GM12878 (cell line): ENCODE data around the gene TMEM128. TPM values are rescaled to one million over a fixed set of nuclear protein-coding genes. Genes with fewer than 3 reads are reported as not detected.

Experiments
- BHLHE40 ChIP-seq, 2 experiments: fragments of 450-650 bp in 1 of 2; IDR thresholded peaks; 2 replicates each; pipeline ENCODE4 v1.6.1; 2011 to 2017; ENCODE audit warnings: low read depth in 2 of 2, borderline replicate concordance in 1 of 2, improper control_type of control experiment in 1 of 2, low read length in 1 of 2, mild to moderate bottlenecking in 1 of 2
- CBX5 ChIP-seq: sonication (generic); IDR thresholded peaks from 2 replicates; pipeline ENCODE4 v1.6.1; 2016; ENCODE audit warnings: low read depth, moderate library complexity, mild to moderate bottlenecking, inconsistent platforms
- NFIC ChIP-seq: IDR thresholded peaks from 2 replicates; pipeline ENCODE4 v1.6.1; 2012; ENCODE audit warnings: low read depth, mild to moderate bottlenecking, inconsistent platforms, low read length, moderate library complexity
- SRF ChIP-seq, 2 experiments: IDR thresholded peaks; 2 replicates each; pipeline ENCODE4 v1.6.1; 2011; ENCODE audit warnings: low read depth in 2 of 2, low read length in 2 of 2, mild to moderate bottlenecking in 1 of 2, moderate library complexity in 1 of 2
- TAF1 ChIP-seq: IDR thresholded peaks from 2 replicates; pipeline ENCODE4 v1.6.1; 2011; ENCODE audit warnings: mild to moderate bottlenecking, low read depth, low read length, borderline replicate concordance
- ZNF207 ChIP-seq: fragments of 450-650 bp; IDR thresholded peaks from 2 replicates; pipeline ENCODE4 v1.6.1; 2014; ENCODE audit warnings: antibody characterized with exemption, mild to moderate bottlenecking, borderline replicate concordance
- polyA plus RNA-seq, 11 experiments: library from polyadenylated mRNA; depleted of rRNA in 4 of 11; unstranded in 6 of 11; stranded (reverse) in 5 of 11; fragments of >200 nt; fragmentation: Nextera tagmentation in 4 of 11; fragmentation: Illumina TruSeq in 1 of 11; extraction: Ambion mirVana in 4 of 11; extraction: Trizol in 1 of 11; gene quantifications; 1 replicate in 1 of 11; 2 replicates in 10 of 11; pipeline versions ENCODE4 v1.2.1 to v1.2.3, GENCODE V29; 2011 to 2016; ENCODE audit warnings: inconsistent platforms in 2 of 11, missing spikeins in 2 of 11, low read depth in 1 of 11
- total RNA-seq, 4 experiments: library from RNA; depleted of rRNA in 3 of 4; stranded (reverse); fragments of >200 nt in 3 of 4; fragmentation: Illumina TruSeq in 1 of 4; extraction: Trizol in 1 of 4; gene quantifications; 2 replicates each; pipeline versions ENCODE4 v1.2.1 to v1.2.3, GENCODE V29; 2013 to 2021
- TF ChIP-seq, protein P1 (sequence below): fragments of 150-350 bp; IDR thresholded peaks from 2 replicates; pipeline ENCODE4 v1.6.1; 2014; ENCODE audit warnings: mild to moderate bottlenecking, low read depth, low read length
- TF ChIP-seq, protein P2 (sequence below), 3 experiments: IDR thresholded peaks in 2 of 3; conservative IDR thresholded peaks in 1 of 3; 2 replicates each; pipeline ENCODE4 v1.5.1; 2011; ENCODE audit warnings: low read depth in 3 of 3, low read length in 3 of 3, mild to moderate bottlenecking in 3 of 3, control low read depth in 2 of 3, moderate library complexity in 2 of 3, inconsistent platforms in 1 of 3, mixed read lengths in 1 of 3; ENCODE audit not compliant: control insufficient read depth in 2 of 3, insufficient read depth in 1 of 3; ENCODE audit errors: extremely low read depth in 1 of 3

Gene TMEM128
- total and polyA plus RNA-seq, 10 of the 15 experiments (the other 5 are each of a cell fraction or from before 2014, with no cell fraction given): 9.3 to 44.2 (median 18.9) TPM

DNA sequence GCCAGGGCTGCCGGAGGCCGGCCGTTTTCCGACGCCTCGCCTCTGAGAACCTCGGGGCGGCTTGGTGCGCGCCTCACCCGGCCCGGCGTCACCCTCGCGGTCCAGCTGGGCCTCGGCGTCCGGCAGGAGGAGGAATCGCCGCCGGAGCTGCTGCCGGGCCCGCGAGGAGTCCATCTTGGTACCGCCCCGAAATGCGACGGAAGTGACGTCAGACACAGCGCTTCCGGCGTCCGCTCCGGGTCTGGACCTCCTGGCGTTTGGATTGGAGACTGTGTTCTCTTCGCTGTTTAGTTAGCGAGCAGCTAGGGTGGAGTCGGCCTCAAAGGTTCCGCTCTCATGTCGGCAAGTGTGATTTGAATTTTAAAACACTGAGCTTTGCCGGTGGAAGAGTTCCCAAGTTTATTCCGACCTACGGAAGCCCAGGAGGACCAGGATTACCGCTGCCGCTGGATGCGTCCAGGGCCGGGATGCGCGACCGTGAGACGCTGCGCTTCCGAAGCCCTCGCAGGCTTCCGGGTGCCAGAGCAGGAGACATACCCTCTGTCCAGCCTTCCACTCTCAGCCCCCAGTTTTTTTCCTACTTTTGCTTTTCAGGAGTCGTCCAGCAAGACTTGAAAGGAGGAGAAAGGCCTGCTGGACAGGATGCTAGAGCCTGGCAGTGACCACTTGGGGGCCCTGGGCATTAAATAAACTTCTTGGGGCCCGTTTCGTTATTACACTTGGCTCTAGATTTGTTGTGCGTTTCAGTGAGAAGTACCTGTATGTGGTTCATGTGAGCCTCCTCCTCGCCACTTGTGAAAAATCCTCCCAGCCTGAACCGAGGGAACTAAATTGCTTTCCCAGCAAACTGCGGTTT lies at the start of gene TMEM128 (continued):
- TF ChIP-seq, protein P1, sequence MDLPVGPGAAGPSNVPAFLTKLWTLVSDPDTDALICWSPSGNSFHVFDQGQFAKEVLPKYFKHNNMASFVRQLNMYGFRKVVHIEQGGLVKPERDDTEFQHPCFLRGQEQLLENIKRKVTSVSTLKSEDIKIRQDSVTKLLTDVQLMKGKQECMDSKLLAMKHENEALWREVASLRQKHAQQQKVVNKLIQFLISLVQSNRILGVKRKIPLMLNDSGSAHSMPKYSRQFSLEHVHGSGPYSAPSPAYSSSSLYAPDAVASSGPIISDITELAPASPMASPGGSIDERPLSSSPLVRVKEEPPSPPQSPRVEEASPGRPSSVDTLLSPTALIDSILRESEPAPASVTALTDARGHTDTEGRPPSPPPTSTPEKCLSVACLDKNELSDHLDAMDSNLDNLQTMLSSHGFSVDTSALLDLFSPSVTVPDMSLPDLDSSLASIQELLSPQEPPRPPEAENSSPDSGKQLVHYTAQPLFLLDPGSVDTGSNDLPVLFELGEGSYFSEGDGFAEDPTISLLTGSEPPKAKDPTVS: 0 out of 2 replicates have a peak, but pooled peaks have one; percentile 16
- TF ChIP-seq ZNF207 (peak; percentile 89), BHLHE40 (IDR thresholded peaks at IDR 0.05; ENCODE audit: borderline replicate concordance in 1 of 2, low read depth in 2 of 2, low read length in 1 of 2) (peak; percentile 9 to 30; a peak in 2 of 4 replicates), CBX5 (no peak), NFIC (no peak), TAF1 (peak; percentile 96), SRF (IDR thresholded peaks at IDR 0.05; ENCODE audit: low read depth in 2 of 2, low read length in 2 of 2) (peak in 1 of 2 experiments; percentile 68; a peak in 1 of 4 replicates)
- TF ChIP-seq, protein P2, sequence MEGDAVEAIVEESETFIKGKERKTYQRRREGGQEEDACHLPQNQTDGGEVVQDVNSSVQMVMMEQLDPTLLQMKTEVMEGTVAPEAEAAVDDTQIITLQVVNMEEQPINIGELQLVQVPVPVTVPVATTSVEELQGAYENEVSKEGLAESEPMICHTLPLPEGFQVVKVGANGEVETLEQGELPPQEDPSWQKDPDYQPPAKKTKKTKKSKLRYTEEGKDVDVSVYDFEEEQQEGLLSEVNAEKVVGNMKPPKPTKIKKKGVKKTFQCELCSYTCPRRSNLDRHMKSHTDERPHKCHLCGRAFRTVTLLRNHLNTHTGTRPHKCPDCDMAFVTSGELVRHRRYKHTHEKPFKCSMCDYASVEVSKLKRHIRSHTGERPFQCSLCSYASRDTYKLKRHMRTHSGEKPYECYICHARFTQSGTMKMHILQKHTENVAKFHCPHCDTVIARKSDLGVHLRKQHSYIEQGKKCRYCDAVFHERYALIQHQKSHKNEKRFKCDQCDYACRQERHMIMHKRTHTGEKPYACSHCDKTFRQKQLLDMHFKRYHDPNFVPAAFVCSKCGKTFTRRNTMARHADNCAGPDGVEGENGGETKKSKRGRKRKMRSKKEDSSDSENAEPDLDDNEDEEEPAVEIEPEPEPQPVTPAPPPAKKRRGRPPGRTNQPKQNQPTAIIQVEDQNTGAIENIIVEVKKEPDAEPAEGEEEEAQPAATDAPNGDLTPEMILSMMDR (IDR thresholded peaks at IDR 0.05 in 2 of 3, conservative IDR thresholded peaks at IDR 0.05 in 1 of 3; ENCODE audit: control insufficient read depth in 2 of 3, extremely low read depth in 1 of 3, insufficient read depth in 1 of 3, low read depth in 3 of 3, low read length in 3 of 3): 0 out of 6 replicates have a peak, but pooled peaks of 1 of the 3 experiments have one; percentile 8
